SH-SY5Y (cell line): ENCODE measurements around the gene CNGA3.

Experiments
- GATA2 ChIP-seq: IDR thresholded peaks from 2 replicates; pipeline ENCODE4 v1.6.1; 2011; ENCODE audit warnings: mild to moderate bottlenecking, low read depth, low read length
- GATA3 ChIP-seq: IDR thresholded peaks from 2 replicates; pipeline ENCODE4 v1.6.1; 2011; ENCODE audit warnings: low read depth, mild to moderate bottlenecking, low read length, moderate library complexity

GRCh38 chr2:98445177-98445682 is 99.0 kb downstream of the CNGA3 start:
- TF ChIP-seq GATA2, result no peak
- TF ChIP-seq GATA3, result no peak
